CD8-positive, alpha-beta memory T cell (primary cell): Measurements from ENCODE around the gene SLC27A5. TPM values are rescaled to one million over a fixed set of nuclear protein-coding genes. Genes with fewer than 3 reads are reported as not detected.
A peak's percentile ranks its signal among the peaks of the same experiment; 100 is the strongest.

Experiments used
- CTCF ChIA-PET: fragments of 350-600 bp; sonication (Branson Sonifier 250); formaldehyde crosslinking; loops from one replicate; lab custom pipeline; 2021; ENCODE audit warnings: antibody characterized with exemption; lab: Charles Lee
- POLR2A ChIA-PET: fragments of 350-600 bp; sonication (Branson Sonifier 250); formaldehyde crosslinking; loops from one replicate; lab custom pipeline; 2021; ENCODE audit warnings: antibody characterized with exemption; lab: Charles Lee
- DNase-seq, 5 donors: peaks; one replicate each; pipeline versions ENCODE4 v3.0.0 to v3.0.0-alpha.2; 2020 to 2022; ENCODE audit warnings: mixed read lengths in 1 of 5
- H3K27ac ChIP-seq: one replicate; pipeline ENCODE4 v1.7.0; 2013; ENCODE audit warnings: low read depth, mild to moderate bottlenecking, low read length, moderate library complexity
- H3K27me3 ChIP-seq: 2 replicates; pipeline ENCODE4 v1.7.0; 2013; ENCODE audit warnings: low read length, mild to moderate bottlenecking; ENCODE audit not compliant: insufficient read depth, poor library complexity, severe bottlenecking
- H3K36me3 ChIP-seq: 2 replicates; pipeline ENCODE4 v1.7.0; 2013; ENCODE audit warnings: mild to moderate bottlenecking, low read length, moderate library complexity; ENCODE audit not compliant: insufficient read depth
- H3K4me1 ChIP-seq: 2 replicates; pipeline ENCODE4 v1.7.0; 2013; ENCODE audit warnings: mild to moderate bottlenecking, low read length, moderate library complexity; ENCODE audit not compliant: insufficient read depth
- H3K4me3 ChIP-seq: 2 replicates; pipeline ENCODE4 v1.7.0; 2013; ENCODE audit warnings: mild to moderate bottlenecking, low read length
- H3K9me3 ChIP-seq: 2 replicates; pipeline ENCODE4 v1.7.0; 2013; ENCODE audit warnings: mild to moderate bottlenecking, low read length
- H3K27ac Mint-ChIP-seq, 8 donors: one replicate each; pipeline ENCODE4 v1.8.0; 2020 to 2021; ENCODE audit warnings: mixed read lengths in 8 of 8, mild to moderate bottlenecking in 6 of 8, inconsistent platforms in 3 of 8, moderate library complexity in 3 of 8
- H3K27me3 Mint-ChIP-seq, 2 donors: one replicate each; pipeline ENCODE4 v1.8.0; 2020 to 2021; ENCODE audit warnings: mixed read lengths in 2 of 2, mild to moderate bottlenecking in 1 of 2, moderate library complexity in 1 of 2
- H3K36me3 Mint-ChIP-seq, 3 donors: one replicate each; pipeline ENCODE4 v1.8.0; 2020 to 2021; ENCODE audit warnings: mixed read lengths in 3 of 3, inconsistent platforms in 1 of 3, mild to moderate bottlenecking in 1 of 3
- H3K4me1 Mint-ChIP-seq, 3 donors: one replicate each; pipeline ENCODE4 v1.8.0; 2020 to 2021; ENCODE audit warnings: mixed read lengths in 3 of 3, inconsistent platforms in 1 of 3, mild to moderate bottlenecking in 1 of 3
- H3K4me3 Mint-ChIP-seq, 7 donors: one replicate each; pipeline ENCODE4 v1.8.0; 2020 to 2021; ENCODE audit warnings: mixed read lengths in 7 of 7, mild to moderate bottlenecking in 6 of 7, moderate library complexity in 4 of 7, inconsistent platforms in 2 of 7
- H3K9me3 Mint-ChIP-seq, 5 donors: one replicate each; pipeline ENCODE4 v1.8.0; 2020 to 2022; ENCODE audit warnings: mixed read lengths in 5 of 5, mild to moderate bottlenecking in 3 of 5, moderate library complexity in 2 of 5, inconsistent platforms in 1 of 5
- polyA plus RNA-seq: library from polyadenylated mRNA; unstranded; fragments of 300-500 nt; fragmentation: Illumina TruSeq; gene quantifications from one replicate; pipeline ENCODE4 v1.2.3, GENCODE V29; 2021
- total RNA-seq, 2 experiments: library from RNA; stranded (reverse); gene quantifications; one replicate each; pipeline ENCODE4 v1.2.3, GENCODE V29; 2021

The SLC27A5 gene
- total and polyA plus RNA-seq, 3 experiments from 2014 or later: 16.1 to 25.9 (median 19.1) TPM

- Histone ChIP-seq H3K36me3 (peaks cover 6% of the 10 kb centered on the region), H3K27me3 (no peaks in the 10 kb centered on the region), H3K4me1 (peaks cover 30% of the 10 kb centered on the region), H3K4me3 (peak overlapping the region; percentile 81), H3K27ac (peak overlapping the region; percentile 86), H3K9me3 (no peaks in the 10 kb centered on the region)
- Mint-ChIP-seq H3K4me1 (peaks cover 39 to 57% (median 43%) of the 10 kb centered on the region in 3 donors), H3K27me3 (peaks cover 0 to 3% of the 10 kb centered on the region in 2 donors), H3K9me3 (no peaks in the 10 kb centered on the region), H3K36me3 (peaks cover 0 to 29% (median 4%) of the 10 kb centered on the region in 3 donors), H3K4me3 (peak overlapping the region; percentile 90 to 97 (median 95)), H3K27ac (peak overlapping the region; percentile 90 to 99 (median 98))
- POLR2A ChIA-PET: interaction anchor here (0.6 to 2.1 kb wide), 4 partner anchors 10 to 61 kb away, joined by 3 to 16 read pairs (median 9); partner anchors contain the start of genes CHMP2A and UBE2M
- DNase-seq: no peak
- CTCF ChIA-PET: interaction anchor here (0.7 to 7.4 kb wide), 10 partner anchors 19 to 337 kb away, joined by 3 to 77 read pairs (median 16); partner anchors contain the start of genes CHMP2A, MZF1 and TRIM28
These were observed 6.7 kb upstream of the SLC27A5 start for GRCh38 chr19:58518256-58519086.

GRCh38 chr19:58516964-58517833 is 5.4 kb upstream of the SLC27A5 start:
- Histone ChIP-seq H3K4me3 (no peak overlapping the region), H3K27me3 (no peaks in the 10 kb centered on the region), H3K27ac (no peak overlapping the region), H3K9me3 (no peaks in the 10 kb centered on the region), H3K36me3 (peaks cover 6% of the 10 kb centered on the region), H3K4me1 (peaks cover 31% of the 10 kb centered on the region)
- ChIA-PET CTCF (interaction anchor here (1.7 to 7.4 kb wide), 2 partner anchors 64 kb away, joined by 4 to 77 read pairs; no protein-coding TSS in a partner anchor), POLR2A (interaction anchor here (0.6 kb wide), 1 partner anchor 9 kb away, joined by 3 read pairs; no protein-coding TSS in a partner anchor)
- Mint-ChIP-seq H3K4me1 (peaks cover 41 to 60% (median 43%) of the 10 kb centered on the region in 3 donors), H3K9me3 (no peaks in the 10 kb centered on the region), H3K27me3 (peaks cover 0 to 3% of the 10 kb centered on the region in 2 donors), H3K27ac (peak overlapping the region in 1 of 8 donors; percentile 81), H3K4me3 (peak overlapping the region in 2 of 7 donors; percentile 8 to 96), H3K36me3 (peaks cover 0 to 29% (median 4%) of the 10 kb centered on the region in 3 donors)
- no peak for DNase-seq

- Mint-ChIP-seq H3K36me3 (peaks cover 0 to 29% (median 4%) of the 10 kb centered on the region in 3 donors), H3K4me1 (peaks cover 41 to 60% (median 43%) of the 10 kb centered on the region in 3 donors), H3K9me3 (no peaks in the 10 kb centered on the region), H3K27me3 (peaks cover 0 to 3% of the 10 kb centered on the region in 2 donors), H3K27ac (peak overlapping the region in 2 of 8 donors; percentile 26 to 81), H3K4me3 (peak overlapping the region in 1 of 7 donors; percentile 53)
- Histone ChIP-seq H3K36me3 (peaks cover 6% of the 10 kb centered on the region), H3K27me3 (no peaks in the 10 kb centered on the region), H3K9me3 (no peaks in the 10 kb centered on the region), H3K27ac (no peak overlapping the region), H3K4me3 (no peak overlapping the region), H3K4me1 (peaks cover 31% of the 10 kb centered on the region)
- ChIA-PET CTCF (interaction anchor here (1.7 kb wide), 1 partner anchor 64 kb away, joined by 4 read pairs; no protein-coding TSS in a partner anchor), POLR2A (interaction anchor here (0.5 kb wide), 1 partner anchor 58 kb away, joined by 4 read pairs; no protein-coding TSS in a partner anchor)
- DNase-seq: no peak
These were observed 4.5 kb upstream of the SLC27A5 start for GRCh38 chr19:58516246-58516836.

- peaks cover 0 to 3% of the 10 kb centered on the region in 2 donors for H3K27me3 Mint-ChIP-seq
- POLR2A ChIA-PET: interaction anchor here (0.6 to 1.8 kb wide), 2 partner anchors 30 to 40 kb away, joined by 4 to 7 read pairs; partner anchors contain the start of gene CHMP2A
- Histone ChIP-seq H3K36me3 (peaks cover 6% of the 10 kb centered on the region), H3K27me3 (no peaks in the 10 kb centered on the region), H3K4me3 (no peak overlapping the region), H3K9me3 (no peaks in the 10 kb centered on the region), H3K4me1 (peaks cover 28% of the 10 kb centered on the region), H3K27ac (no peak overlapping the region)
- CTCF ChIA-PET: interaction anchor here (1.8 to 3.6 kb wide), 3 partner anchors 15 to 65 kb away, joined by 12 to 61 read pairs (median 18); partner anchors contain the start of gene TRIM28
- H3K4me3 Mint-ChIP-seq: peak overlapping the region in 4 of 7 donors; percentile 43 to 75 (median 52)
- DNase-seq: no peak
- H3K36me3 Mint-ChIP-seq: peaks cover 0 to 29% (median 4%) of the 10 kb centered on the region in 3 donors
- no peaks in the 10 kb centered on the region for H3K9me3 Mint-ChIP-seq
- peak overlapping the region in 5 of 8 donors; percentile 26 to 81 (median 73) for H3K27ac Mint-ChIP-seq
- H3K4me1 Mint-ChIP-seq: peaks cover 39 to 56% (median 40%) of the 10 kb centered on the region in 3 donors
These were observed 3.5 kb upstream of the SLC27A5 start for GRCh38 chr19:58515259-58515658.

- POLR2A ChIA-PET: interaction anchor here (1.1 to 1.8 kb wide), 3 partner anchors 40 to 61 kb away, joined by 4 to 7 read pairs (median 6); partner anchors contain the start of gene CHMP2A
- Histone ChIP-seq H3K4me3 (peak overlapping the region; percentile 53), H3K36me3 (peaks cover 6% of the 10 kb centered on the region), H3K27me3 (no peaks in the 10 kb centered on the region), H3K9me3 (no peaks in the 10 kb centered on the region), H3K4me1 (peaks cover 25% of the 10 kb centered on the region), H3K27ac (peak overlapping the region; percentile 33)
- H3K9me3 Mint-ChIP-seq: no peaks in the 10 kb centered on the region
- H3K27ac Mint-ChIP-seq: peak overlapping the region; percentile 36 to 96 (median 83)
- CTCF ChIA-PET: interaction anchor here (0.7 to 3.6 kb wide), 19 partner anchors 13 to 208 kb away, joined by 3 to 61 read pairs (median 5); partner anchors contain the start of genes CHMP2A, MZF1, TRIM28 and ZNF497
- peak overlapping the region; percentile 59 to 87 (median 79) for H3K4me3 Mint-ChIP-seq
- H3K4me1 Mint-ChIP-seq: peaks cover 32 to 50% (median 34%) of the 10 kb centered on the region in 3 donors
- peaks cover 0 to 2% of the 10 kb centered on the region in 2 donors for H3K27me3 Mint-ChIP-seq
- H3K36me3 Mint-ChIP-seq: peaks cover 0 to 27% (median 4%) of the 10 kb centered on the region in 3 donors
- DNase-seq: no peak
These were observed 2.8 kb upstream of the SLC27A5 start for GRCh38 chr19:58514564-58515022.

GRCh38 chr19:58513694-58514563 is 2.1 kb upstream of the SLC27A5 start:
- ChIA-PET POLR2A (interaction anchor here (0.5 to 1.8 kb wide), 4 partner anchors 41 to 154 kb away, joined by 4 to 7 read pairs (median 6); partner anchors contain the start of gene CHMP2A), CTCF (interaction anchor here (0.7 to 3.6 kb wide), 19 partner anchors 13 to 207 kb away, joined by 3 to 61 read pairs (median 5); partner anchors contain the start of genes CHMP2A, MZF1, TRIM28 and ZNF497)
- Histone ChIP-seq H3K4me1 (peaks cover 22% of the 10 kb centered on the region), H3K27me3 (no peaks in the 10 kb centered on the region), H3K9me3 (no peaks in the 10 kb centered on the region), H3K4me3 (peak overlapping the region; percentile 53), H3K36me3 (peaks cover 6% of the 10 kb centered on the region), H3K27ac (peak overlapping the region; percentile 33)
- Mint-ChIP-seq H3K4me1 (peaks cover 25 to 43% (median 27%) of the 10 kb centered on the region in 3 donors), H3K27me3 (peaks cover 0 to 1% of the 10 kb centered on the region in 2 donors), H3K9me3 (no peaks in the 10 kb centered on the region), H3K27ac (peak overlapping the region; percentile 43 to 96 (median 85)), H3K4me3 (peak overlapping the region; percentile 76 to 92 (median 83)), H3K36me3 (peaks cover 0 to 22% (median 4%) of the 10 kb centered on the region in 3 donors)
- DNase-seq: peak; percentile 91 to 95 (median 94)
